T follicular helper cell (primary cell): Measurements from ENCODE around the gene ZG16B.

ENCODE experiments used
- DNase-seq: peaks from one replicate; pipeline ENCODE4 v3.0.0-alpha.2; 2020; ENCODE audit warnings: low read depth

ZG16B gene

DNA sequence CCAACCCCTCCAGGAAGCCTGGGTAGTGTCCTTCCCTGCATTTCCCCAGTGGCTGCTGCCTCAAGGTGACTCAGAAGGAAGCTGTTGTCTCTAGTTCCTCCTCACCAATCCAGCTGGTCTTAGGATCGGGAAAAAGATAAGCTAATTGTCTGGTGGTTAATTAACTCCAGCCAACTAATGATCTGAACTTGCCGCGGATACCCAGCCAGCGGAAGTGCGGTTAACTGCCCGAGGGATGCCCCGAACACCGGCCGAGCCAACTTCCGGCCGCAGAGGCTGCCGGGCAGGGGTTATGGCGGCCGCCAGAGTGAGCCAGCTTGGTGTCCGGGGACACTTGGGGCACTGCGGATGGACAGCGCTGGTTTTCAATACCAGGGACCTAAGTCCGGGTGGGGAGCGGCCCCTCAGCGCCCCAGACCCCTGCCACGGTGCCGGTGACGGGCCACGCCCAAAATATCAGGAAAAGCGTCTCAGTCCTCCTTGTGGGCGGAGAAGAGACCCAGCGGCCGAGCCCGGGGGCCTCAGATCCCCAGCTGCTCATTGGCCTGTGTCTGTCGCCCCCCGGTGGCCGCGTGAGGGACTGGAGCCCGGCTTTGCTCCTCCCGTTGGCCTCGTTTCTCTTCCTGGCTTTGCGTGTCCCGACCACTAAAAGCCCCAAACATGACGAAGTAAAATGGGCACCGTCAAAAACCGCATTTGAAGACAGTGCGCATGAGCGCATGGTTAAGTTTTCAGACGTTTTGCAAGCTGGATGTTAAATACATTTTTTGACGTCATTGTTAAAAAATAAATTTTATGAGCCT is 38.1 kb downstream of the ZG16B start:
- DNase-seq, result peak; percentile 90

DNA sequence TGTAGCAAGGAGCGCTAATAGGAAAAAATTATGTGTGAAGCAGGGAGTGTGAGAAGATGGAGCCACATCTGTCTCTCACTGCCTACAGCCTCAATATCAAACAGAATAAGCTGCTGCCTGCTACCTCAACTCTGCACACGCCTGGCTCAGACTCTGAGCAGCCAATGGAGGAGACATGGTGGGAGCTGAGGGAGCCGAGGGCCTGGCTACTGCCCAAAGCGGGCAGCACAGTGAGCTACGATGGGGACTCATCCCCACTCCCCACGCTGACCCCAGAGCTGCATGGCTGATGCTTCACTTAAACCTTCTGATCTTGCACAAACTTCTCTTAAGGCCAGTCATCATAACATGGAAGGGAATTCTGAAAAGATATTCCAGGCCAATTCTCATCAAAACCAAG is 41.8 kb downstream of the ZG16B start:
- no peak for DNase-seq

DNA sequence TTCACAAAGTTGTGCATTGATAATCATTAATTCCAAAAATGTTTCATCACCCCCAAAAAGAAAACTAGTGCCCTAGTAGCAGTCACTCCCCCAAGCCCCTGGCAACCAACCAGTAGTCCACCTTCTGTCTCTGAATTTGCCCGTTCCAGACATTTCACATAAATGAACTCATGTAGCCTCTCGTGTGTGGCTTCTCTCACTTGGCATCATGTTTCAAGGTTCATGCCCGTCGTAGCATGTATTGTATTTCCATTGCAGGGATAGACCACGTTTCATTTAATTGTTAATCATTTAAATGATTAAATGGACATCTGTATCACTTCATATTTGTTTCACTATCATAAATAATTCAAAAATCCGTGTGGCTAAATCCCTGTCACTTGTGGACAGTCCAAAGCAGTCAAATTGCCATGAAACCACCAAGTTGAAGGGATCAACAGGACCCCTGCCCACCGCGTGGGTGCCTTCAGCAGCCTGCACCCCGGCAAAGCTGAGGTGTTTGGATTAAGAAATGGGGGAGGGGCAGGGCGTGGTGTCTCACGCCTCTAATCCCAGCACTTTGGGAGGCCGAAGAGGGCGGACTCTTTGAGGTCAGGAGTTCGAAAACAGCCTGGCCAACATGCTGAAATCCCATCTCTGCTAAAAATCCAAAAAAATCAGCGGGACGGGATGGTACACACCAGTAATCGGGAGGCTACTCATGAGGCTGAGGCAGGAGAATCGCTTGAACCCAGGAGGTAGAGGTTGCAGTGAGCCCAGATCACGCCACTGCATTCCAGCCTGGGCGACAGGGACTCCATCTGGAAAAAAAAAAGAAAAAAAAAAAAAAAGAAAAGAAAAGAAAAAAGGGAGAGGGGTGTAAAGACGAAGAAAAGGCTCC is 44.2 kb downstream of the ZG16B start:
- no peak for DNase-seq

DNA sequence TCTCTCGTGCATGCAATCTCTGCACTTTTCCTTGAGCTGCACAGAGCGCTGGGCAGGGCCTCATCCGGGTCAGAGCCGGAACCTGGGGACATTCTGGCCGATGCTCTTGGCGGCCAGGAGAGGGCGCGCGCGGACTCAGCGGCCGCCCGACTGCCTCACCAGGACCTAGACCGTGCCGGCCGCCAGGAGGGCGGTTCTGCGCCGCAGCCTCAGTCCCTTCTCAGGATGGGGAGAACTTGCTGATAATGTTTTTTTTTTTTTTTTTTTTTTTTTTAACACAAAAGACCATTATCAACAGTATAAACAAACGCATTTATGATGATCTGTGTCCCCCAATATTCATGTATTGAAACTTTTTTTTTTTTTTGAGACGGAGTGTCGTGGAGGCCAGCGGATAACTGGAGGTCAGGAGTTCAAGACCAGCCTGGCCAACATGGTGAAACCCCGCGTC is 44.8 kb downstream of the ZG16B start:
- DNase-seq, result peak; percentile 41

DNA sequence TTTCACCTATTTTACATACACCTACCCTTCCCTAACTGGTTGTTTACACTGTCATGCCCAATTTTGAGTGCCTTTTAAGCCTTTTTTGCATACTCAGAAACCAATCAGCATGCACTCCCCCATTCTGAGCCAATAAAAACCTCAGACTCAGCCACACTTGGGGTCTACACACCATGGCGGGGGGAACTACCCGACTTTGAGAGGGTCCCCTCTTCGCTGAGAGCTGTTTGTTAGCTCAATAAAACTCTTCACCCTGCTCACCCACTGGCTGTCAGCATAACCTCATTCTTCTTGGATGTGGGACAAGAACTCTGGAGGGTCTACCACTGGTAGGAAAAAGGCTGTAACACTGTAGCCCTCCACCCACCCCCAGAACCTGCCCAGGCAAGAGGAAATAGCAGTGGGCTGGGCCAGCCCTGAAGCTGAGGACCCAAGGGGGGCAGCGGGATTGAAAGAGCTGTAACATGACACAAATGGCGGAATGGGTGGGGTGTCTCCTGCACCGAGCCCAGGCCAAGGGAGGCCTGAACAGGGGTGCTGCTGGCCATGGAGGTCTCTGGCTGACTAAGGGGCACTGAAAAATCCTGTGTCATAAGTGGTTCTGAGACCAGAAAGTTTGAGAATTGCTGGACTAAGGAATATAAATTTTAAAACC is 49.9 kb downstream of the ZG16B start:
- no peak for DNase-seq
